Stimulated activated naive CD4-positive, alpha-beta T cell treated with Interleukin-2 at 50 U/mL for 16 hours (primary cell): ENCODE measurements around the gene CABP7.
A peak's percentile ranks its signal among the peaks of the same experiment; 100 is the strongest.

Experiments used
- DNase-seq: peaks from one replicate; lab custom pipeline; 2025; lab: John Stamatoyannopoulos, UW

The CABP7 gene

DNA sequence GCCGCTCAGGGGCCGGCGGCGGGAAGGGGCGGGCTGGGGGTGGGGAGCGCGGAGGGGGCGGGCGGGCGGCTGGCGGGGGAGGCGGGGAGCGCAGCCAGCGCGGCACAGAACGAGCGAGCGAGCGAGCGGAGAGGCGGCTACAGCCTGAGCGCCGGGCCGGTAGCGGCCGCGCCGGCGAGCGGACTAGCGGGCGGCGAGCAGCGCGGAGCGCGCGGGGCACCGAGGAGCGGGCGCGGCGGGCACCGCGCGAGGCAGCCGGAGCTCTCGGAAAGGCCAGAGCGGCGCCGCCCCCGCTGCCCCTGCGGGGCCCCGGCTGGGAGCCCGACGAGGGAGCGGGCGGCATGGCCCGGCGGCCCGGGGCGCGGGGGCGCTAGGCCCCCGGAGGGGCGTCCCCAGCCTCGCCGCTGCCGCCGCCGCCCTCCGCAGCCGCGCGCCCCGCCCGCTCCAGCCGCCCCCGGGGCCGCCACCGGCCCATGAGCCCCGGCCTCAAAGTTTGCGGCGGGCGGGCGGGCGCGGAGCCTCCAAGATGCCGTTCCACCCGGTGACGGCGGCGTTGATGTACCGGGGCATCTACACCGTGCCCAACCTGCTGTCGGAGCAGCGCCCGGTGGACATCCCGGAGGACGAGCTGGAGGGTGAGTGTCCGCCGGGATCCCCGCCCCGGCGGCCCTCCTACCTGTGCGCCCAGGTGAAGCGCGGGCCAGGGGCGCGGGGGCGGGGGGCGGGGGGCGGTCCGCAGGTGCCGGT lies at the start of gene CABP7:
Gene CABP7 (plus strand): TSS at position 105 of the 747 bp plus-strand sequence. CDS start 422 bp downstream, at position 527.
- no peak for DNase-seq

GRCh38 chr22:29670626-29671025 lies 49.2 kb upstream of the CABP7 start:
- DNase-seq: no peak

DNA sequence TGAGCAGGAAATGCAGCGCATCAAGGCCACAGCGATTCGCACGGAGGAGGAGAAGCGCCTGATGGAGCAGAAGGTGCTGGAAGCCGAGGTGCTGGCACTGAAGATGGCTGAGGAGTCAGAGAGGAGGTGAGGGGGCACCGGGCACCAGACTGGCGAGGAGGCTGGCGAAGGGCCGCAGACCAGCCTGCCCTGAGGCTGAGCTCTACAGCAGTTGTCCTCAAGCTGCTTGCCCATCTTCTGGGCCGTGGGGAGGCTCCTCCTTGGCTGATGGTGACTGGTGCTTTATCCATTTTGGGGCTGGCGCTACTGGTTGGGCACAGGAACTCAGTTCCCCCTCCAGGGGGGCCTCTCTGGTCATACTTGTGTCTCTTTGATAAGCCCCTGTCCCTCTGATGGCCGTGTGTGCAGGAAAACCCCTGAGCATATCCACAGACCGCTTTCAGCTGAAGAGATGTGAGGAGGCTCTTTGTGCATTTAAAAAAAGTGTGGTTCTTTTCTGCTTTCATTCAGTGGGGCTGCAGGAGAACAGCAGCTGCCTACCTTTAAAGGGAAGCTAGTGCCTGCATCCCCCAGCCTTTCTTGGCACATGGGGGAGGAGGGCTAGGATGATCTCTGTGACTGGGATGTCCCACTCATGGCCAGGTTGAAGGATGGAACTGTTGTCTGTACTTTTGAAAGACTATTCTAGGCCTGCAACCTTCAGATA lies 46.3 kb upstream of the CABP7 start:
- DNase-seq: no peak

DNA sequence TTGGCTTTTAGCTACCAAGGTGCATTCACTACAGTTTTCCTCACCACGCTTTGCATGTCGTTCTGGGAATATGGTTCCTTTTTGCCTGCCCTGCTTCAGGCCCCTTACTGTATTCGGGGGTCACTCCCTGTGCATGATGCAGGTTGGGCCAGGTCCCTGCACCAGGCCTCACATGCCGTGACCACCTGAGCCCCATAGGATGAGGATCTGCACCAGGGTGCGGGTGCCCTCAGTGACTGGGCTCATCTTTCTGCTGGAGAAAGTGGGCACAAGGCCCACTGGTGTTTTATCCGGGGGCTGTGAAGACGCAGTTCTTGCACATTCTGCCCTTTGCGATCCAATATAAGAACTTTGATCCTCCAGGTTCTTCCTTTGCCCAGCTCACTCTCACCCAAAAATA lies 45.7 kb upstream of the CABP7 start:
- no peak for DNase-seq

DNA sequence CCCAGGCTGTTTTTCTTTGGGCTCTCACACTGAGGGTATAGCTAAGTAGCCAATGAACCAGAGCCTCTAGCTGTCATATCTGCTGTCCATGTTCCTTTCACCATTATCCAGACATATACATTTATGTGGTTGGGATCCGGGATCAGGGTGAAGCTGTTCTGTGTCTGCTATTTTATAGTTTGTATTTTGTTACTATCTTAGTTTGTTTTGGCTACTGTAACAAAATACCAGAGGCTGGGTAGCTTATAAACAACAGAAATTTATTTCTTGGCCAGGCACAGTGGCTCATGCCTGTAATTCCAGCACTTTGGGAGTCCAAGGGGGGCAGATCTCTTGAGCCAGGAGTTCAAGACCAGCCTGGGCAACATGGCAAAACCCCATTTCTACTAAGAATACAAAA lies 40.5 kb upstream of the CABP7 start:
- no peak for DNase-seq

DNA sequence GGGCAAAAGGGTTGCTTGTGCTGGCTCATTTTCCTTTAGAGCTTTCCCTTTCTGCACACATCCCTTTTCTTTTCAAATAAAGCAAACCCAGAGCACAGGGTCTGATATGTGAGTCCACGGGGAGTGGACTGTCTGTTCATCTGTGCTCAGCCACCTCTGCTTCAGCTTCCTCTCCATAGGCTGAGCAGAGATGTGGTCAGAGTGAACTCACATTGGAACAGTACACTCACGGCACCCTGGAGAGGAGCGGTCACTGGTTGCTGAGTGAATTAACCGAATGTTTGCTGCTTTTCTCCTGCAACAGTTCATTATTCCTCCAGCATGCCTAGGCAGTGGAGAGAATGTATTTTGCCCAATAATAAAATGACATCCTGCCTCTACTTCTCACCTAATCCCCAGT lies 36.3 kb upstream of the CABP7 start:
- DNase-seq: no peak

GRCh38 chr22:29684244-29684643 lies 35.6 kb upstream of the CABP7 start:
- DNase-seq: no peak

DNA sequence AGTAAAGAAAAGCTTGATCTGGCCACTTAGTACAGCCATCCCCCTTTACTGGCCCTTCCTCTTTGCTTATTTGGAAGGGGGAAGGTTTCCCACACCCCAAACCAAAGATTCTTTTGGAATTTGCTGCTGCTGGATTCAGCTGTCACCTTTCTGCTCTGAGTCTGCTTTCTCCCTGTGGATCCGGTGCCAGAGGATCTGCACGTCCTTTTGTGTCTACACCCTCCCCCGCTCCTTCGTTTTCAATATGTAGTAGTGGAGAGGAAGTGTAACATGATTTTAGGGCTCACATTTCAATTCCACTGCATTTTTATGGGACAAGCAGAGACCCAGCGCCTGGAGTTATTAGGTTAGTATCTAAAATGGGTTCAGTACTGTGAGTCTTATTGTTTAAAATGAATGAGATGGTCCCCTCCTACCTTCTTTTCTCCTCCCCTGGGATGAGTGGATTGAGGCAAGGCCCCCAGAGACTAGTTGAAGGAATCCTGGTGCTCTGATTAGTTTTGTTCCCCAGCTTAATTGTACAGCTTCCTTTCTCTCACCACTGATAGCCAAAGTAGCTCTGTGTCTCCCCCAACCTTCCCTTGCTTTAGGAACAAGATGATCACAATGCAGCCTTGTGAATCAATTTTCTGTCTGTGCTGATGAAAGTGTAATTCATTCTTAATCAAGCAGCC lies 30.5 kb upstream of the CABP7 start:
- no peak for DNase-seq

DNA sequence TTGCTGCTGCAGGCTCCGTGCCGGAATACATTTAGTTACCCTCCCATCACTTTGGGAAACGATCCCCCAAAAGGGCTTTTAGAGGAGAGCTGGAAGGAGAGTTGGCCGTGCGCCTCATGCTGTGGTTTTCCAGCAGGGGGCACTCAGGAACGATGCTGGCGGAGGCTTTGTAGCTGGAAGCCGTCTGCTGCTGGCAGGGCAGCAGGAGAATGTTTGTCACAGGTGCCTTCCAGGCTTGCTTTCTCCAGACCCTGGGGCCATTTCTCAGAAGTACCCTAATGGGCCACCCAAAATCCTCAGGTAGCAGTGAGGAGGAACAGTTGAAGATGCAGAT lies 30.0 kb upstream of the CABP7 start:
- DNase-seq: peak; percentile 11

- no peak for DNase-seq
Measured at GRCh38 chr22:29690476-29690875, 29.3 kb upstream of the CABP7 start.

GRCh38 chr22:29691636-29692326 lies 28.0 kb upstream of the CABP7 start:
- no peak for DNase-seq

DNA sequence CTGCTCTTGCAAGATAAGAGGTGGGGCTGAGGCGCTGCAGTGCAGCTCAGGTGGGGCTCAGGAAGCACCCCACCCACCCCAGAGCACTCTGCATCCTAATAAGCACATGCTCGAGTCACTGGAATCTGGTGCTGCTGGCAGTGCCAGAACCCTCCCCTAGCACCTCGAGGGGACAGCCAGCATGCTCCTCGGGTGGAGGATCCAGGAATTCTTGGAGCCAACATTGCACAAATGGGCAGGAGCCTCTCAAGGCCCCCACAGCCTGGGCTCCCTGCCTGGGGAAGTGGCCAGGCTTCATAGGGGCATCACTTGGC lies 27.5 kb upstream of the CABP7 start:
- DNase-seq: no peak

DNA sequence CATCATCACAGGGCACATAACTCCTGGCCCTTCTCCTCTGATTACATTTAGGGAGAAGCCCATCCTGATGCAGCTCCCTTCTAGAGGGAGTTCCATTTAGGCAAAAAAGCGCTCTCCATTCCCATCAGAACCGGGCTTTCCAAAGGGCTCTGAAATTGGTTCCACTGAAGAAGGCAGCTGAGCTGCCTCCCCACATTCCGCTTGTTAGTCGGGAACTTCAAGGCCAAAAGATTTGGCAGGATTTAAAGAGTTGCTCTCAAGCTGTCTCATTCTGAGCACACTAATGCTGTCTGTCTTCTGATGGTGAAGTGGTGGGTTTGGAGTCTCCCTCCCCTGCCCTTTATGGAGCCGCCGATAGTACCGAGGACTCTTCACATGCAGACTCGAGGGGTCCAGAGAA lies 26.6 kb upstream of the CABP7 start:
- DNase-seq: no peak

GRCh38 chr22:29693671-29694070 lies 26.1 kb upstream of the CABP7 start:
- DNase-seq: no peak

- DNase-seq: no peak
Measured at GRCh38 chr22:29695129-29695926, 24.5 kb upstream of the CABP7 start.

- DNase-seq: no peak
Measured at GRCh38 chr22:29697853-29698598, 21.8 kb upstream of the CABP7 start.

DNA sequence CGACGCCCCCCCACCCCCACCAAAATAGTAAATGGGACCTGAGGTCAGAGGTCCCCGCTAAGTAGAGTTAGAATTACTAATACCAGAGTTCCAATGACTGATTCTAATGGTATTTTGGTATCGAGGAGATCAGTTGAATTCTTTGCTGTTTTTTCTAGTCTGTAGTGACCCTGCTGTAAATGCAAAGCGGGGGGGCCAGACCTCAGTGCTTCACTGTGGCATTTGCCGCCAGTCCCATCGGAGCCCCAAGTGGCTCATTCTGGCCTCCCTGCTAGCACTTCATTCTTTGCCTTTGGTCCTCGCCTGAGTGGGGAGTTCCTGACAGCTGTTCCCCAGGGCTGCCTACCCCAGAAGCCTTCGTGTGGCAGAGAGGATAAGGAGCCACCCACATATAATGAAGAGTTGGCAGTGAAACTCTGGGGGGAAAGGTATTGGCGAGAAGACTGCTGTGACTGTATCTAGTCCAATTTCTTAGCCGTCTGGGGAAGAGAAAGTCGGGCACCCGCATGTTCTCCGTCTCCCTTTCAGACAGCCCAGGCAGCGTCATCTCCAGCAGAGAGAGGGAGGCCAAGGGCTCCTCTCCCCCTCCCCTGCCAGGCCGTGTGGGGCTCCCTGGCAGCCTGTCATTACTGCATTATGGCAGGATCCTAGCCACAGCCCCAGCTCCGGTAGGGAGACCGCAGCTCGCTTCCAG lies 19.4 kb upstream of the CABP7 start:
- DNase-seq: no peak

GRCh38 chr22:29700900-29701154 lies 19.0 kb upstream of the CABP7 start:
- DNase-seq: no peak

DNA sequence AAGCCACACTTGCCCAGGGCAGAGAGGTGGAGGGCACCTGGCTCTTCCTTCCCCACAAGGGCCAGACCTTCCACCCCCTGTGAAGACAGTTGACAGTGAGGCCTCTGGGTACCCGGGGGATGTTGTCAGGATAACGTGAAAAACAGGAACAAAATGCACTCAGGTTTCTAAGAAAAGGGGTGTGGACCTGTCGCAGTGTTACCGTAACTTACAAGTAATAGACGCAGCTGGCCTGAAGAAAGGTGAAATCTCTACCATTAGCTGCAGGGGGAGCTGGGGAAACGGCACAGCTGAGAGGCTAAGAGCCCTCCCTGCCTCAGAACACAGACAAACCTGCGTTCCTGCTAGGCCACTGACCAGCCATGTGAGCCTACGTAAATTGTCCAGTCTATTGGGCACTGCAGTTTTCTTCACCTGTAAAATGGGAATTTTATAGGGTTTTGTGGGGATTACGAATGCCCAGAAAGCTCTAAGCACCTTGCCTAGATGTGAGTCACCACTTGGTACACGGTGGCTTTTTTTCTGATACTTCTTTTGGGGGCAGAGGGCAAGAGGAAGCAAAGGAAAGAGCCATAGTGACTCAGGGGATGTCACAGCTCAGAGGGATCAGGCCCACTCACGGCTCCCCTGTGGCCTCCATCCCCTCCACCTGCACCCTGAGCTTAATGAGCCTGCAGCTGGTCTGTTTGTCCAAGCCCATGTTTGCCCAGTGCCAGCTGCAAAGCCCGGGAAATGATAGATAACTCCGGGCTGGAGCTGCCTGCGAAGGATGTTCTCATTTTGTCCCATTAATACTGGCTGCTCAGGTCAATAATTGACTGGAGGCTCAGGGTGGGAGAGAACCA lies 18.4 kb upstream of the CABP7 start:
- no peak for DNase-seq
